Hematopoietic multipotent progenitor cell (in vitro differentiated cells): ENCODE measurements around the gene UAP1. TPM values are rescaled to one million over a fixed set of nuclear protein-coding genes. Genes with fewer than 3 reads are reported as not detected.

Experiments used
- small RNA-seq: library from RNA; depleted of rRNA; stranded (forward); fragments of <200 nt; gene quantifications from one replicate; pipeline ENCODE3, GENCODE V24; 2012
- total RNA-seq: library from RNA; depleted of rRNA; stranded (reverse); fragments of >200 nt; gene quantifications from one replicate; pipeline ENCODE4 v1.2.3, GENCODE V29; 2012

The UAP1 gene
- total RNA-seq, 1 donor = 16.2 TPM

Small RNA genes within 50 kb of the gene (small RNA-seq; reads per million reads assigned to genes)
- gene UQCRBP2 = not detected

Other genes starting within 250 kb of the UAP1 start
- gene SPATA46, start 184.9 kb upstream of the UAP1 start, total RNA-seq = not detected
- 0.27 TPM for gene C1orf226, start 180.0 kb upstream of the UAP1 start, total RNA-seq
- gene SH2D1B, start 149.6 kb upstream of the UAP1 start, total RNA-seq = under 0.01 TPM
- gene UHMK1, start 63.9 kb upstream of the UAP1 start, total RNA-seq = 21.8 TPM
- gene DDR2, start 70.7 kb downstream of the UAP1 start, total RNA-seq = 0.27 TPM
- gene HSD17B7, start 229.0 kb downstream of the UAP1 start, total RNA-seq = 24.5 TPM